ENCODE measurements around the gene CDKAL1.
"Not testable (repeated sequence)": the region's sequence is repeated elsewhere in the genome, so short reads cannot be mapped to it uniquely, and the experiment has no call there.

CDKAL1 gene

GRCh38 chr6:20583444-20583800 lies 49.2 kb downstream of the CDKAL1 start:
- Histone ChIP-seq H3K27ac (no peak overlapping the region), H3K4me3 (no peak overlapping the region)

GRCh38 chr6:20584100-20584731 lies 50.0 kb downstream of the CDKAL1 start:
- H3K4me3 ChIP-seq = no peak overlapping the region
- H3K27ac ChIP-seq = no peak overlapping the region

DNA sequence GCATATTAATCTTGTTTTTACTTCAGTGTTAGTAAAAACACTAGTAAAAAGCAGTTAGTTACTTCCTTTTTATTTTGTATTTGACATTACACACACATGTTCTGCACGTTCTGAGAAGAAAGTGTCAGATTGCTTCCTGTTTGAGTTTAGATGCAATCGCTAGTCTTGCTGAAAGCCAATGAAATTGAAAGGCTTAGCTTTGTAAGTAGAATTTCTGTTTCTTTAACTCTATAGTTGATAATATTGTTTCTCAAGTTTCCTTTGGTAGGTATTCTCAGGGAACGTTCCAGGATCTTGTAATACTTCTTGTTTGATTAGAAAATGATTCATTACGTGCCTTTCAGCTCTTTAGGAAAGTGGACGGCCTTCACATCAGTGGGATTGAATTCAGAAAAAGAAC lies 55.0 kb downstream of the CDKAL1 start:
- Histone ChIP-seq H3K27ac (no peak overlapping the region), H3K4me3 (no peak overlapping the region)

- not testable (repeated sequence) for H3K27ac ChIP-seq, H3K4me3 ChIP-seq
These were observed 56.2 kb downstream of the CDKAL1 start for GRCh38 chr6:20590476-20590875.

DNA sequence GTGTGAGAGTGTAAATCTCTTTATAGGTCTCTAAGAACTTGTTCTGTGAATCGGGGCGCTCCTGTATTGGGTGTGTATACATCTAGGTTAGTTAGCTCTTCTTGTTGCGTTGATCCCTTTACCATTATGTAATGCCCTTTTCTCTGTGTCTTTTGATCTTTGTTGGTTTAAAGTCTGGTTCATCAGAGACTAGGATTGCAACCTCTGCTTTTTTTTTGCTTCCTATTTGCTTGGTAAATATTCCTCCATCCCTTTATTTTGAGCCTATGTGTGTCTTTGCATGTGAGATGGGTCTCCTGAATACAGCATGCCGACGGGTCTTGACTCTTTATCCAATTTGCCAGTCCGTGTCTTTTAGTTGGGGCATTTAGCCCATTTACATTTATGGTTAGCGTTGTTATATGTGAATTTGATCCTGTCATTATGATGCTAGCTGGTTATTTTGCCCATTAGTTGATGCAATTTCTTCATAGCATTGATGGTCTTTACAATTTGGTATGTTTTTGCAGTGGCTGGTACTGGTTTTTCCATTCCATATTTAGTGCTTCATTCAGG lies 60.1 kb downstream of the CDKAL1 start:
- H3K4me3 ChIP-seq, H3K27ac ChIP-seq: not testable (repeated sequence)

GRCh38 chr6:20599302-20600051 lies 65.2 kb downstream of the CDKAL1 start:
- no peak overlapping the region for H3K27ac ChIP-seq
- H3K4me3 ChIP-seq = no peak overlapping the region

DNA sequence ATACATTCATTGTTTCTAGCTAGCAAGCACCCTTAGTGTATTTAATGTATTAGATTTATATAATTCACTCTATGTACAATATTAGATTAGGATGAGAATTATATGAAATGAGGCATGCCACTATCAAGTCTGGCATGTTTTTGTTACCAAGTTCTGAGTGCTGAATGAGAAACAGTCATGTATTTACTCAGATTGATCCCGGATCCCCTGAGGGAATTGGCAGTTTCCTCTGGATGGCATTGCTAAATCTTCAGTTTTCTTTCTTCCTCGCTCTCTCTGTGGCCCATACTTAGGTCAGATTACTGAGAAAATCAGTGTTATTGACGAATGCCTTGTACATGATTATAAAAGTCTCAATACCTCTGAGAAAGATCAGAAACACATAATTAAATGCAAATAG lies 66.6 kb downstream of the CDKAL1 start:
- no peak overlapping the region for H3K27ac ChIP-seq
- no peak overlapping the region for H3K4me3 ChIP-seq

DNA sequence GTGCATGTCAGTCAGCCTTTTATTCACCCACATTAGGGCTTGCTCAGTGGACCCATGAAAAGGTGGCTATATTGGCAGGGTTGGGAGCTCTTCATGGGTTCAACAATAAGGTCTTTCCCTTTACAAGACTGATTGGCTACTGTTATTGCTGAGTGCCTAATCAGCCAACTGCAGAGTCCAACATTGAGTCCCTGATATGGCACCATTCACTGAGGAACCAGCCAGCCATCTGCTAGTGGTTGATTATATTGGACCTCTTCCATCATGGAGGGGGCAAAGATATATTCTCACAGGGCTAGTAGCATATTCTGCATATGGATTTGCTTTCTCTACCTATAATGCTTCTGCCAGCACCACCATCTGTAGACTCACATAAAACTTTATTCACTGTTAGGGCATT lies 69.9 kb downstream of the CDKAL1 start:
- H3K4me3 ChIP-seq = no peak overlapping the region
- H3K27ac ChIP-seq = no peak overlapping the region

- Histone ChIP-seq H3K27ac (no peak overlapping the region), H3K4me3 (no peak overlapping the region)
These were observed 70.8 kb downstream of the CDKAL1 start for GRCh38 chr6:20605061-20605460.

DNA sequence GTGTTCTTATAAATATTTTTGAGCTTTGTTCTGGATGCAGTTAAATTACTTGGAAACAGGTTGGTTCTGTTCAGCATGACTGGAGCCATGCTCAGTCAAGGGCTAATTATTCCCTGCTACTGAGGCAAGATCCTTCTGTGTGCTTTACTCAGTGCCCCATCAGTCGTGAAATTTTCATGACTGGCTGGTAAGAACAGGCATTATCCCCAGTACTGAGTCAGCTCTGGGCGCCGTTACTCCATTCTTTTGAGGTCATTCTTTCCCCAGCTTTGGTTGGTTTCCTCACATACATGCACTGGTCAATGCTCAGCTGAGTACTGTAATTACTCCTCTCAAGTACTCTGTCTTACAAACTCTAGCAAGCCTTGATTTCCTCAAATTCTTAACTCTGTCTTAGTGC lies 71.3 kb downstream of the CDKAL1 start:
- H3K27ac ChIP-seq = no peak overlapping the region
- H3K4me3 ChIP-seq = no peak overlapping the region

GRCh38 chr6:20606831-20607230 lies 72.6 kb downstream of the CDKAL1 start:
- Histone ChIP-seq H3K27ac (no peak overlapping the region), H3K4me3 (no peak overlapping the region)

GRCh38 chr6:20608356-20608755 lies 74.1 kb downstream of the CDKAL1 start:
- Histone ChIP-seq H3K27ac (no peak overlapping the region), H3K4me3 (no peak overlapping the region)

GRCh38 chr6:20608905-20609304 lies 74.6 kb downstream of the CDKAL1 start:
- Histone ChIP-seq H3K27ac (no peak overlapping the region), H3K4me3 (no peak overlapping the region)

GRCh38 chr6:20609924-20610323 lies 75.7 kb downstream of the CDKAL1 start:
- H3K4me3 ChIP-seq = not testable (repeated sequence)
- H3K27ac ChIP-seq = peak overlapping the region in 1 of 21 experiments; percentile 16

DNA sequence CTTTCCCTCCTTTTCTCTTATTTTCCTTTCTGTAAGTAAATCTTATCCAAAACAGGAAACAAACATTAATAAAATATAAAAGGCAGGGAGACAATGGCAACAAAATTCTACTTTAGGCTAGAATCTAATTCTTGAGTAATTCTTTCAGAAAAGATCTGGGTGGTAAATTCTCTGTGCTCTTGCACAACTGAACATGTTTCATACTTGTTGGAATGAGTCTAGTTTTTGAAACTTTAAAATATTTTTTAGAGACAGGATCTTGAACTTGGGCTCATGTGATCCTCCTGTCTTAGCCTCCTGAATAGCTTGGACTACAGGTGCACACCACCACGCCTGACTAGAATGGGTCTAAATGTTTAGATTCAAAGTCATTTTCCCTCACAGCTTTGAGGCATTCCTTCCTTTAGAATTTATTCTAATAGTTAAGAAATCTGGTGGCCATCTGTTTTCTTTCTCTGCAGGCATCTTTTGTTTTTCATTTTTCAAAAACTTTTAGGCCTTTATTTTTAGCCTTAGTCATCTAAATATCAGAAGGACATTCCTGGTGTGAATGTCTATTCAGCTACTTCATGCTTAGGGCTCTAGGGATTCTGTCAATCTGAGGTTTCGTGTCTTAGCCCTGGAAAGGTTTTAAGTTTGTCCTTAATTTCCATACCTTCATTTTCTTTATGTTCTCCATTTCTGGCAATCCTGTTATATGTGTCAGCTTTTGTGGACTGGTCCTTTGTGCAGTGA lies 76.5 kb downstream of the CDKAL1 start:
- peak overlapping the region in 2 of 21 experiments; percentile 16 to 33 for H3K27ac ChIP-seq

GRCh38 chr6:20617537-20617936 lies 83.3 kb downstream of the CDKAL1 start:
- not testable (repeated sequence) for H3K27ac ChIP-seq, H3K4me3 ChIP-seq

More for the DNA sequence above, 76.5 kb downstream of the CDKAL1 start:
- no peak overlapping the region for H3K4me3 ChIP-seq

DNA sequence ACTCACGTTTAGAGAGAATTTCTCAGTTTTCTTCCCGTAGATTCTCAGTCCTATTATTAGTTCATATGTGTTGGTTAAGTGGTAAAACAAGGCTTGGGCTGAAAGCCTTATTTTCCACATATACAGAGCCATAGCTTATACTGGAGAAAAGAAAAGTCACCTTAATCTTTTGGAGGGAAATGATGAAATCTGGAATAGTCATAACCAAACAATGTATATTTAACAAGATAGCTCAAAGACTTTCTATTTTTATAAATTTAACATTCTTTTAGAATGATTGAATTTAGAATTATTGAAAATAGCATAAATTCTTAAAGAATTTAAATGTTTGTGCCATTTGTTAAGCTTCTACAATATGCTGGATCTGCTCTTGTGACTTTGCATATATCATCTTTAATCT lies 85.8 kb downstream of the CDKAL1 start:
- H3K27ac ChIP-seq = no peak overlapping the region
- no peak overlapping the region for H3K4me3 ChIP-seq

DNA sequence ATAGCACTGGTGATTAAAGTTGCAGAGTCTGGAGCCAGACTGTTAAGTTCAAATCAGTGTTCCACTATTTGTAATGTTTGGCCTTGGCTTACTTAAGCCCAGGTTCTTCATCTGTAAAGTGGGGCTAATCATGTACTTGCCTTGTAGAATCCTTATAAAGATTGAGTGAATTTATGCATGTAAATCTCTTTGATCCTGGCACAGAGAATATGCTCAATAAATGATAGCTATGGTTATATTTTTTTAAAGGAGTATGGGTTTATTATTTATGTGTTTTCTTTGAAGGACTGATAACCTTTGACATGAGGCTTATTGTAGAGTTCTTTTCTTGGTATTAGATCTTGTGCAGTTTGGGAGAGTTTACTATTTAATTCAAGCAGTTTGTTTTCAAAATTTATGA lies 89.5 kb downstream of the CDKAL1 start:
- H3K4me3 ChIP-seq = no peak overlapping the region
- H3K27ac ChIP-seq = no peak overlapping the region

DNA sequence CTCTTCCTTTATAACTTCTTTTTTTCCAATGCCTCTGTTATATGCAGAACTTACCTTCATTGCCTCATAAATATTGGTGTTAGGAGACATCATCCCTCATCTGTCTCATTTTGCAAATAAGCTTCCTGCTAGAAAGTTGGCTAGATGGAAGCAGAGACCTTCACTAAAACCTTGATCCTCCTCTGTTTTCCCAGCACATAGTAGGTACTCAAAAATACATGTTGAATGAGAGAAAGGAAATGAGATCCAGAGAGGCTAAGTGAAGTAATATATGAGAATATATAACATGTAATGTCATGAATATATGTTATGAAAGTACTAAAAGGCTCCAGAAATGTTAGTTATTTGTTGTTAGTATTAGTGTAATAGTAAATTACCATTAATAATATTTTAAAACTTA lies 91.9 kb downstream of the CDKAL1 start:
- Histone ChIP-seq H3K4me3 (no peak overlapping the region), H3K27ac (no peak overlapping the region)

- Histone ChIP-seq H3K4me3 (no peak overlapping the region), H3K27ac (peak overlapping the region in 1 of 21 experiments; percentile 3)
These were observed 95.3 kb downstream of the CDKAL1 start for GRCh38 chr6:20629509-20629908.

DNA sequence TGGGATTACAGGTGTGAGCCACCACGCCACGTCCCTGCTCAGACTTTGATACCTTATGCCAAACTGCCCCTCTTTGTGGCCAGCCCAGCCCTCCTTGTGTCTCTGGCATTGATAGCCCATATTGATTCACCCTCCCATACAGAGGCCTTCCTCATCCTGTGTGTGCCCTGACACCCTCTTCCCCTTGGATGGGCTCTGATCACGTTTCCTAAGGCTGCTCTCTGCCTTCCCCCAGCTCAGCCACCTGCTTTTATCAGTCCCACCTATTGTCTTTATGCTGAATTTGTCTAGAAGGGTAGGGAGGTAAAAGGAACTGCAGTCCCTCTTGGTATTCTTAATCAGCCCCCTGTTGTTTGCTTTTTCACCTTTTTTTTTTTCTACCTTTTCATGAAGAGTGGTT lies 95.9 kb downstream of the CDKAL1 start:
- Histone ChIP-seq H3K27ac (peak overlapping the region in 2 of 21 experiments; percentile 3 to 36), H3K4me3 (no peak overlapping the region)
